Measurements from ENCODE around the gene RCN1.

RCN1 gene

DNA sequence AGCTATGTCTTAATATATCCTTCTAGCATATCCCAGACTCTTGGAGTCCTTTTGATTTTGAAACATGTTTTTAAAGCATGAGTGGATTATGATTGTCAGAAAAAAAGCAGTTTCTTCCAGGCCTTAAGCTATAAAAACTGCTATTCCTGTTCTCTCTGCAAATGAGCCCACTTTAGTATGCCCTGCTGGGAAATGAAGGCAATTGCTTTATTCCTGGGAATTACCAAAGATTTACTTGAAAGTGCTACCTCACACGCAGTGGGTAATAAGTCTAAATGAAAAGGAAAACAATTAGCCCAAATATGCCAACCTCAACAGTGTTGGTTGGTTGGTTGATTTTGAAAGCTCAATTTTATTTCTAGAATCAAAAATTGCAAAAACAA, 17.2 kb upstream of the RCN1 start (continued):
- TF ChIP-seq GLIS2 (tag by site-specific recombination; IDR thresholded peaks at IDR 0.05) (no peak), OVOL3 (tag by site-specific recombination; IDR thresholded peaks at IDR 0.05) (no peak), ZSCAN30 (tag by site-specific recombination; IDR thresholded peaks at IDR 0.05) (no peak), ZNF626 (tag by site-specific recombination; IDR thresholded peaks at IDR 0.05) (no peak)

- no peaks in the 10 kb centered on the region for H3K36me3 ChIP-seq (ENCODE audit: control insufficient read depth in 2 of 2, insufficient read depth in 1 of 2, low read length in 2 of 2)
- no peak overlapping the region for H3K4me3 ChIP-seq (ENCODE audit: low read depth, low read length)
- H3K27ac ChIP-seq (ENCODE audit: extremely low read depth, low read depth, low read length), result no peak overlapping the region
- ChIA-PET POLR2A (no interaction called here), CTCF (no interaction called here)
- no peaks in the 10 kb centered on the region for H3K4me1 ChIP-seq (ENCODE audit: control insufficient read depth, insufficient read depth, low read length)
- no peaks in the 10 kb centered on the region for H3K9me3 ChIP-seq (ENCODE audit: control insufficient read depth, insufficient read depth, low read depth, low read length)
- TF ChIP-seq ZBTB10 (tag by site-specific recombination; IDR thresholded peaks at IDR 0.05) (no peak), ZNF155 (tag by site-specific recombination; IDR thresholded peaks at IDR 0.05) (no peak), GLIS2 (tag by site-specific recombination; IDR thresholded peaks at IDR 0.05) (no peak), ZSCAN5A (tag by site-specific recombination; IDR thresholded peaks at IDR 0.05) (no peak), ZNF776 (tag by site-specific recombination; IDR thresholded peaks at IDR 0.05; ENCODE audit: borderline replicate concordance) (no peak), ZBTB1 (tag by site-specific recombination; IDR thresholded peaks at IDR 0.05) (no peak), EGR2 (tag by site-specific recombination; IDR thresholded peaks at IDR 0.05; ENCODE audit: low read depth) (no peak), ZNF501 (tag by site-specific recombination; IDR thresholded peaks at IDR 0.05) (no peak), TCF7L2 (IDR thresholded peaks at IDR 0.05; ENCODE audit: borderline replicate concordance, low read depth, low read length) (no peak), ZSCAN30 (tag by site-specific recombination; IDR thresholded peaks at IDR 0.05) (no peak), ZNF18 (tag by site-specific recombination; IDR thresholded peaks at IDR 0.05) (no peak)
These were observed 11.3 kb upstream of the RCN1 start for GRCh38 chr11:32079553-32079952.

- Histone ChIP-seq H3K4me1 (ENCODE audit: control insufficient read depth, insufficient read depth, low read length) (no peaks in the 10 kb centered on the region), H3K36me3 (ENCODE audit: control insufficient read depth in 2 of 2, insufficient read depth in 1 of 2, low read length in 2 of 2) (no peaks in the 10 kb centered on the region), H3K27ac (ENCODE audit: extremely low read depth, low read depth, low read length) (peak overlapping the region; percentile 10; the same call in 1 of the 2 replicates), H3K4me3 (ENCODE audit: low read depth, low read length) (no peak overlapping the region), H3K9me3 (ENCODE audit: control insufficient read depth, insufficient read depth, low read depth, low read length) (no peaks in the 10 kb centered on the region)
- ChIA-PET CTCF (interaction anchor here (0.7 to 1.4 kb wide), 2 partner anchors 25 to 96 kb away, joined by 3 to 4 read pairs; no protein-coding TSS in a partner anchor), POLR2A (no interaction called here)
- TF ChIP-seq CTCF (tag by site-specific recombination; IDR thresholded peaks at IDR 0.05) (no peak), ZNF514 (tag by site-specific recombination; IDR thresholded peaks at IDR 0.05) (no peak), ZBTB20 (tag by site-specific recombination; IDR thresholded peaks at IDR 0.05) (no peak), ZNF24 (tag by site-specific recombination; IDR thresholded peaks at IDR 0.05) (no peak)
These were observed 10.4 kb upstream of the RCN1 start for GRCh38 chr11:32080361-32080980.
